Hematopoietic multipotent progenitor cell treated with erythropoietin and hydrocortisone succinate and interleukin-3 and kit ligand, for 6 days (in vitro differentiated cells): ENCODE measurements around the gene ZNF45.
"Not testable (repeated sequence)": the region's sequence is repeated elsewhere in the genome, so short reads cannot be mapped to it uniquely, and the experiment has no call there.

Experiments used
- DNase-seq: peaks from one replicate; pipeline ENCODE4 v3.0.0-alpha.2; 2015

The ZNF45 gene

DNA sequence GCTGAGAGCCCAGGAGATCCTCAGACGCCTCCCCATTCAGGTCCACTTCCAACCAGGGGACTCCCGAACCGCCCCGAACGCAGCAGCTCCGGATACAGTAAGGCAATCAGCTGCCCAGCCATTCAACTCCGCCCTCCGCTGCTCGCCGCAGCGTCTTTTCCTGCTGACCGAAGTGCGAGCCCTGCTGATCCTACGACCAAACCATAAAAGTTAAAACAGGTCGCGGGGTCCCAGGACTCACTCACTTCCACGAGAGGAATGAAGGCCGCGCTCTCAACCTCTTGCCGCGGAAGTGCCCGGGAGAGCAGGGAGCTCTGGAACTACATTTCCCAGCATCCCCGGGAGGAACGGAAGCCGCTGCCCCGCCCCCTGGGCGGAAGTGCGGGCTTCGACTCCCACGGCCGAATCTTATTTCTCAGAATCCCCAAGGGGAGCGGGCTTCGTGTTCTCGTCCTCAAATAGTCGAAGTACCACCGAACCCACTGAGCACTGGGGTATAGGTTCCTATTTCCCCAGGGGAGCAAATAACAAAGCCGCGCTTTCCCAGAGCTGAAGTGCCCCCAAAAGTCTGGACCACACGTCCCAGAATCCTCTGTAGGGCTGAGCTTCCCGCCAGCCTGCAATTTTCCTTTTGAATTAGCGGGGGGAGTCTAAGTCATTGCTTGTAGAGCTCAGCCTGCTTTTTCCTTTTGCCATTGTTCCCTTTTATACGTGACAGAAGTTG, at the start of gene ZNF45:
Gene ZNF45, minus strand, starts transcription at position 298 of the 724 bp plus-strand sequence. CDS start 13,097 bp downstream, outside the sequence.
- peak; percentile 96 for DNase-seq

DNA sequence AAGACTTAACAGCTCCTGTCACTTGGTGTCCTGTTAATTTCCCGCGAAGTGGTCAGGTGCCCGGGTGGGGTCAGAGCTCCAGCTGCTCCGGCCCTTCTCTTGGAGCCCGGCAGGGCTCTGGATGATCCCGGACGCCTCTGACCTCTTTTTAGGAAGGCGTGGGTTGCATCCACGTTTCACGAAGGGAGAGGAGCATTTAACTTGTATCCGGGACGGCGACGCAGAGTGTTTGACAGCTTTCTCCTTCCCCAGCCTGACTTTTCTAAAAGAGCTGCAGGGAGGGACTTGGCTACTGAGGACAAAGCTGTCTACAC, 49.6 kb upstream of the ZNF45 start:
- no peak for DNase-seq

GRCh38 chr19:43983912-43984686, 49.0 kb upstream of the ZNF45 start, which contains the start of gene ZNF155:
ZNF155 (plus strand) TSS chr19:43984188; CDS start chr19:43988544, 4,356 bp downstream.
- DNase-seq = peak; percentile 93

GRCh38 chr19:43983544-43983911, 48.4 kb upstream of the ZNF45 start:
- no peak for DNase-seq

GRCh38 chr19:43976732-43977131, 41.6 kb upstream of the ZNF45 start:
- no peak for DNase-seq

DNA sequence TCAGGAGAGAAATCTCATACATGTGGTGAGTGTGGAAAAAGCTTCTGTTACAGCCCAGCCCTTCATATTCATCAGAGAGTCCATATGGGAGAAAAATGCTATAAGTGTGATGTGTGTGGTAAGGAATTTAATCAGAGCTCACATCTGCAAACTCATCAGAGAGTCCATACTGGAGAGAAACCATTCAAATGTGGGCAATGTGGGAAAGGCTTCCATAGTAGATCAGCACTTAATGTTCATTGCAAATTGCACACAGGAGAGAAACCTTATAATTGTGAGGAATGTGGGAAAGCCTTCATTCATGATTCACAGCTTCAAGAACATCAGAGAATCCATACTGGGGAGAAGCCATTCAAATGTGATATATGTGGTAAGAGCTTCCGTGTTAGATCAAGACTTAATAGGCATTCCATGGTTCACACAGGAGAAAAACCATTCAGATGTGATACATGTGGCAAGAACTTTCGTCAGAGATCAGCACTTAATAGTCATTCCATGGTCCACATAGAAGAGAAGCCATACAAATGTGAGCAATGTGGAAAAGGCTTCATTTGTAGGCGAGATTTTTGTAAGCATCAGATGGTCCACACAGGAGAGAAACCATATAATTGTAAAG, 31.1 kb upstream of the ZNF45 start:
- DNase-seq = no peak

DNA sequence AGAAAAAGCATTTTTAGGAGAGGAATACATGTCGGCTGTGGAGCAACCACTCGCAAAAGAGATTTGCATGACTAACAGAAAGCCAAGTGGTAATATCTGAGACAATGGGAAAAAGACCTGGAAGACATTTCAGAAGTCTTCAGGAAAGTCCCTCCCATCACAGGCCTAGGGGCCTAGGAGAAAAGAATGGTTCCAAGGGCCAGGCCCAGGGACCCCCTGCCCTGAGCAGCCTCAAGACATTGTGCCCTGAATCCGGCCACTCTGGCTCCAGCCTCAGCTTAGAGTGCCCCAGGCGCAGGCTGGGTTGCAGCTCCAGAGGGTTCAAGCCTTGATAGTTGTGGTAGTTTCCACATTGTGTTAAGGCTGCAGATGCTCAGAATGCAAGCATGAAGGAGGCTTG, 25.3 kb upstream of the ZNF45 start:
- no peak for DNase-seq

DNA sequence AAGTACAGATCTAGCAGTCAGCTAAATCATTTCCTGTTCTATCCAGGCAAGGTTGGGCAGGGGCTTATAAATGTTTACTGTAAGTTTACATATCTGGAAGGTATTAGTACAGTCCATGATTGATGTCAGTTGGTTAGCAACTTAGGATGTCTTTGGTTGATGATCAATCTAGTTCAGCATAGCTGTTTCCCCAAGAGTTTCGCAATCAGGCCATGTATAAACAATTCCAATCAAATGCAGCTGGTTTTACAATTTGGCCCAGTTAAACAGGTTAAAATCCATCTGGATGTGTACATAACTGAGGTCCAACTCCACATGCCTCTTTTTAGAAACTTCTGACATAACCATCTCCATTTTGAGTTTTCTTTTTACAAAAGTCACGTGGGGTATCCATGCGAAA, 22.8 kb upstream of the ZNF45 start:
- DNase-seq = no peak

DNA sequence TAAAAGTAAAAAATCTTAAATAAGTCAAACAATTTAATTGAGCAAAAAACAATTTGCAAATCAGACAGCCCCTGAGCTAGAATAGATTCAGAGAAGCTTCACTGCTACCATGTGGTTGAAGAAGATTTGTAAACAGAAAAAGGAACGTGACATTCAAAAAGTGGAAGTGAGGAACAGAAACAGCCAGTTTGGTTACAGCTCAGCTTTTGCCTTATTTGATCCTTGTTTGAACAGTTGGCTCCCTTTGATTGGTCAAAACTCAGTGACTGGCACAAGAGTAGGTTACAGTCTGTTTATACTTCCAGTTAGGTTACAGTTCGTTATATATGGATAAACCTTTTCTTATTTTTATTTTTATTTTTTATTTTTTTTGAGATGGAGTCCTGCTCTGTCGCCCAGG, 21.7 kb upstream of the ZNF45 start:
- no peak for DNase-seq

DNA sequence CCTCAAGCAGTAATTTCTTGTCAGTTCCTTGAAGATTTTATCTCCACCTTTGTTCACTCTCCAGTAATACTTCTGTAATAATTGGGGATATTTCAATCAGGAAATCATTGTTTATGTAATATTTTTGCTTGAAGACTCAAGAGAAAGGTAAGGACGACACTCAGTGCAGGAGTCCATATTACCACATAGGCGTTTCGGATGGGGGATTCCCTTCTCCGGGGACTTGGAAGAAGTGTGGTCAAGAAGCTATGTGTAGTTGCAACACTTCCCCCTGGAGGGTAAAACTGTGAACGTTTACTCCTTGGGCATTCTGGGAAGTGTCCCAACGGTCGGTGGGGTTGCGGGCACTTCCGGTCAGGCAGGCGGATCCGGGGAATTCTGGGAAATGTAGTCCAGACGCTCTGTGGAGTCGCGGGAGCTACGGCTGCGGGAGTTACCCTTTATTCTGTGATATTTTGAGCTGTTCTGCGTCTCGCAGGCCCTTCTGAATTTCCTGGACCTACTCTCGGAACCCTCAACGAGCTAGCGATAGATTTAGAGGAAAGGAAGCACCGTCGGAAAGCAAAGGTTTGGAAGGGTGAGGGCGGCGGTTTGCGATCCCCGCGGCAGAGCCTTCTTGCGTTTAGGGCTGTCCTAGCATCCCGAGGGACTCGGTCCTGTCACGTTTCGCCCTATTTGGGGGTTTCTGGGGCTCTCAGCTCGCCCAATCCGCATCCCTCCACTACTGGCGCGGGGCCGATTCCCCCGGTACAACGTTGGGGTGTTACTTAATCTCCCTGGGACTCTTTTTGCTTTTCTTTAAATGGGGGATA, 16.0 kb upstream of the ZNF45 start, which contains the start of gene ZNF221:
Gene ZNF221, plus strand, starts transcription at position 395 of the 812 bp plus-strand sequence. CDS start 11,499 bp downstream, outside the sequence.
- DNase-seq = peak; percentile 97

DNA sequence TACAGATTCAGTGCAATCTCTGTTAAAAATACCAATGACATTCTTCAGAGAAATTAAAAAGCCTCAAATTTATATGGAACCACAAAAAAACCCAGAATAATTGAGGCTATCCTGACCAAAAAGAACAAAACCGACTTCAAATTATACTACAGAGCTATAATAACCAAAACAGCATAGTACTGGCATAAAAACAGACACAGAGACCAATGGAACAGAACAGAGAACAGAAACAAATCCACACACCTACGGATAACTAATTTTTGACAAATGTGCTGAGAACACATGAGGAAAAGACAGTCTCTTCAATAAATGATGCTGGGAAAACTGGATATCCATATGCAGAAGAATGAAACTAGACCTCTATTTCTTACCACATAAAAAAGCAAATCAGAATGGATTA, 14.7 kb upstream of the ZNF45 start:
- not testable (repeated sequence) for DNase-seq

DNA sequence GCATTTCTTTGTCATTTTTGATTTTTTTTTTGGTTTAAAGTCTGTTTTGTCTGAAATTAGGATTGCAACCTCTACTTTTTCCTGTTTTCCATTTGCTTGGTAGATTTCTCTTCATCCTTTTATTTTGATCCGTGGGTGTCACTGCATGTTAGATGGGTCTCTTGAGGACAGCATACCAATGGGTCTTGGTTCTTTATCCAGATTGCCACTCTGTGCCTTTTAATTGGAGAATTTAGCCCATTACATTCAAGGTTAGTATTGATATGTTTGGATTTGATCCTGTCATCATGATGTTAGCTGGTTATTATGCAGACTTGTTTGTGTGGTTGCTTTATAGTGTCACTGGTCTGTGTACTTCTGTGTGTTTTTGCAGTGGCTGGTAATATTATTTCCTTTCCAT, 12.3 kb upstream of the ZNF45 start:
- DNase-seq = not testable (repeated sequence)

DNA sequence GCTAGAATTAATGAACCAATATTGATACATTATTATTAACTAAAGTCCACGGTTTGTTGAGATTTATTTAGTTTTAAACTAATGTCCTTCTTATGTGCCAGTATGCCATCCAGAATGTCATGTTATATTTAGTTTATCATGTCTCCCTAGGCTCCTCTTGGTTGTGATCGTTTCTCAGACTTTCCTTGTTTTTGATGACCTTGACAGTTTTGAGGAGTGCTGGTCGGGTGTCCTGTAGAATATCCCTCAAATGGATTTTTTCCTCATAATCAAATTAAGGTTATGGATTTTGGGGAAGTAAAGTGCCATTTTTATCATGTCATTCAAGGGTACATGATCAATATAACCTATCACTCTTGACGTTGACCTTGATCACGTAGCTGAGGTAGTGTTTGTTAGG, 6.1 kb upstream of the ZNF45 start:
- DNase-seq = no peak

DNA sequence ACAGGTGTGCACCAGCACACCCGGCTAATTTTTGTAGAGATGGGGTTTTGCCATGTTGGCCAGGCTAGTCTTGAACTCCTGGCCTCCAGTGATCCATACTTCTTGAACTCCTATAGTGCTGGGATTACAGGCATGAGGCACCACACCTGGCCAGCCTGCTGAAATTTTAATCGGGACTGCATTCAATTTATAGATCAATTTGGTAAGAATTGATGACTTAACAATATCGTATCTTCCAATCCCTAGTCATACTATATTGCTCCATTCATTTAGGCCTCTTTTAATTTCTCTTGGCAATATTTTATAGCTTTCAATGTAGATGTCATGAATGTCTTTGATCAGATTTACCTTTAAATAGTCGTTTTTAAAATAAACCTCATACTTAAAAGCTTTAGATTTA, 5.6 kb upstream of the ZNF45 start:
- no peak for DNase-seq

DNA sequence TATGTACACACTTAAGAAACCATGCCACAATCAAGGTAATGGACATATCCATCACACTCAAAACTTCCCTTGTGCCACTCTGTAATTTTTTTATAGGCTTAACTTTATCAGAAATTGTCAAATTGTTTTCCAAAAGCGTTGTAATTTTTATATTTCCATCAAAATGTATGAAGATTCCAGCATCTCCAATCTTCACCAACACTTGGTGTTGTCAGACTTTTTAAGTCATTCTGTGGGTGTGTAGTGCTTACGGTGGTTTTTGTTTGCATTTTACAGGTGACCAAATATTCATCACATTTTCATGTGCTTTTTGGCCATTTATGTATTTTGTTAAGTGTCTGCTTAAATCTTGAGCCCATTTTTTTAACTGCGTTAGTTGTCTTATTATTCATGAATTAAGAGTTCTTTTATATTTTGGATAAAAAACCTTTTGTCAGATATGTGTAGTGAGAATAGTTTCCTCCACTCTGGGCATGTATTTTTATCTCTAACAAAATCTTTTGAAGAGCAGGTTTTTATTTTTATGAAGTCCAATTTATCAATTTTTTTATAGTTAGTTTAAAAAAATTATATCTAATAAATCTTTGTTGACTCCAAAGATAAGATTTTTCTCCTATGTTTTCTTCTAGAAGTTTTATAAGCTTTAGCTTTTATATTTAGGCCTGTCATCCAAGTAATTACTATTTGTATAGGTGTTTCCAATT, 4.6 kb upstream of the ZNF45 start:
- no peak for DNase-seq

DNA sequence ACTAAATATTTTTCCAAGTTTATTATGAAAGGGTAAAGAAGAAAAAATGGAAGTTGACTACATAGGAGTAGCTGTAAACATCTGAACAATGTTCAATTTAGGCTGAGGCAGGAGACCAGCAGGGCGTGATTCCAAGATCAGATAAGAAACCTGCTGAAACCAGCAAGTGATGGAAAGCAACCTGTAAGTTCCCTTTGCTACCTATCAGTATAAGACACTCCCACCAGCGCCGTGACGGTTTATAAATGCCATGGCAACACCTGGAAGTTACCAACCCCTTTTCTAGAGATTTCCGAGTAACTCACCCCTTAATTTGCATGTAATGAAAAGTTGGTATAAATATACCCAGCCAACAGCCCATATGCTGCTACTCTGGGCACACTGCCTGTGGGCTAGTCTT, 1.1 kb upstream of the ZNF45 start:
- DNase-seq = peak; percentile 29

DNA sequence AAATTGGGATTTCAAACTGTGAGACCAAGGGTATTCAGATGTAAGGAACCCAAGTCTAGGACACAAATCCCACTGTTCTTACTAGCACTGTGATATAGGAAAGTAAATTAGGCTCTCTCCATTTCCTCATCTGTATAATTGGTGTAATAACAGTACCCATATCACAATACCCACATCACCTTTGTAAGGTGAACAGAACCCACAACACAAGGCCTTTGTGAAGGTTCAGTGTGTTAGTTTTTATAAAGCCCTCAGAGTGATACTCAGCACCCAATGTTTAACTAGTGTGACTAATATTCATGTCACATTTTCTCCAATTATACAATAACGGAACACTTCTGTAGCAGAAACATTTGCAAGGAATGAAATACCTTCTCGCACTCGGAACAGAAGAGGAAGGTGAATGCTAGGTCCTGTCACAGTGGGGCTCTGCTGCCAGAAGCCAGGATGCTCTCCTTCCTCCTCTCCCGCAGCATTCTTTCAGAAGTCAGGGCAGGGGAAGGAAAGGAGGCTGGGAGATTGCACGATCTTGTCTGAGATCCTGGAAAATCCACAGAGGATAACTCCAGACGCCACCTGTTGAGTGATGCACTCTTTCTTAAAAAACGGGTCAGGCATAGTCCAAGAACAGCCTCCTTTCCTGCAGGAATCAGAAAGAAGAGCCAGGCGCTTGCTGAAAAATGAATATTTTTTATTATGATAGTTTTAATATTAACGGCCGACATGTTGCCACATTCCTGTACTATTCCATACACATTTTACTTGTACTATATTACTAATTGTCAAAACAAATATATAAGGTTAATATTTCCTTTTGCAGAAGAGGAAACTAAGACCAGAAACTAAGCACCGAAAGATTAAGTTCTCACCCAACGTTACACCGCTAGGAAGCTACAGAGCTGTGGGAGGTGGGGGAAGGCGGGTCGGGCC, 762 bp downstream of the ZNF45 start:
- peak; percentile 13 for DNase-seq

DNA sequence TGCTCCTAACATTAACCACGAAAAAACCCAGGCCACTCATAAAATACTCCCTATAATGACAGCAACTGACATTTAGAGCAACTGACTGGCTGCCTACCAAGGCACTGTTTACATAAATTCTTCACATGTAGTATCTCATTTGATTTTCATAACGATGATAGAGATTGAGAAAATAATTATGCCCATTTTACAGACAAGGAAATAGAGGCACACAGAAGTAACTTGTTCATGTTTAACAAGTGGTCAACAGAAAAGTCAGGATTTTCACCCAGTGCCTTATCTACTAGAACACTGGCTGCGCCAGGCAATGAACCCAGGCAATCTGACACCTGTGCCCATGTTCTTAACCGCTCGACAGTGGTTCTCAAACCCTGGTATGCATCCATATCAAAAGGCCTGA, 6.3 kb downstream of the ZNF45 start:
- DNase-seq = no peak

DNA sequence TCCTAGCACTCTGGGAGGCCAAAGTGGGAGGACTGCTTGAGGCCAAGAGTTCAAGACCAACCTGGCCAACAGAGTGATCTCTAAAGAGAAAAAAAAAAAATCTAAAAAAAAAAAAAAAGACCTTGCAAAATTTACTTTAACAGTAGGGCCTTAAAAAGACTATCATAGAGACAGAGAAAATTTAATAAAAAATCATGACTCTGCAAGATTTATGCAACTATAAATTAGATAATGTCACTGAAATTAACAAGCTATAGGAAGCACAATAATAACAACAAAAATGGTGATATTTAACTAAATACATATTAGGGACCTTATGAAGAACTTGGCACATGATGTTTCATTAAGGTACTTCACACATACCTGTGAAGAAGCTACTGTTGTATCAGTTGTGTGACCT, 11.2 kb downstream of the ZNF45 start:
- DNase-seq = no peak

GRCh38 chr19:43914051-43914450, 21.0 kb downstream of the ZNF45 start:
- DNase-seq = no peak

- DNase-seq = no peak
Observed at GRCh38 chr19:43913383-43913782, 21.7 kb downstream of the ZNF45 start.
